ENCODE results near the gene TMEM168.
"Not testable (repeated sequence)": the region's sequence is repeated elsewhere in the genome, so short reads cannot be mapped to it uniquely, and the experiment has no call there.

The TMEM168 gene

DNA sequence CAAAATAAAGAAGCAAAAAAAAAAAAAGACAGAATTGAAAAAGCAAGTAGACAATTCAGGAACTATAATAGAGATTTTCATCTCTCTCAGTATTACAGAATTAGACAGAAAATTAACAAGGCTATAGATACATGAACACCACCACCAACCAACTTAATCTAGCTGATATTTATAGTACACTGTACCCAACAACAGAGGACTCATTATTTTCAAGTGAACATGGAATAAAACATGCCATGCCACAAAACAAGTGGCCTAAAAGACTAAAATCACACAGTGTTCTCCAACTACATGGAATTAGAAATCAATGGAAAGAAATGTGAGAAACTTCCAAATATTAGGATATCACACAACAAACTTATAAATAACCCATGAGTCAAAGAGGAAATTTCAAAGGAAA, 9.1 kb downstream of the TMEM168 start:
- no peak for DNase-seq (ENCODE audit: low read depth in 2 of 2, low spot score in 1 of 2)

DNA sequence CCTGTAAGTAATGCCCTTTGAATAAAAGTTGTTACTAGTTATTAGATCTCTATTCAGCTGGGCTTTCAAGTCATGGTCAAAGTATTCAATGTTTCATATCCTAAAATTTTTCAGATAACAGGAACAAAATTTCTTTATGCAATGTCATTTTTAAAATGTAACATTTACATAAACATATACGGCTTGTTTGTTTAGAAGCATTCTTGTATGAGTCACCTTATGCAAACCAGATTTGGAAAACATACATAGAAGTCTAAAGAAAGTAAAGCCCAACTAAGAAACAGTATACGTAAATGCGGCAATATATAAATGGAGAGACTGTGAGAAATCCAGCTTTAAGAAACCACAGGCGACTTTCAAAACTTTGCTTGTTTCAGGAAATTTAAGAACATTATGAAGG, 10.5 kb downstream of the TMEM168 start:
- DNase-seq (ENCODE audit: low read depth in 2 of 2, low spot score in 1 of 2) = no peak

DNA sequence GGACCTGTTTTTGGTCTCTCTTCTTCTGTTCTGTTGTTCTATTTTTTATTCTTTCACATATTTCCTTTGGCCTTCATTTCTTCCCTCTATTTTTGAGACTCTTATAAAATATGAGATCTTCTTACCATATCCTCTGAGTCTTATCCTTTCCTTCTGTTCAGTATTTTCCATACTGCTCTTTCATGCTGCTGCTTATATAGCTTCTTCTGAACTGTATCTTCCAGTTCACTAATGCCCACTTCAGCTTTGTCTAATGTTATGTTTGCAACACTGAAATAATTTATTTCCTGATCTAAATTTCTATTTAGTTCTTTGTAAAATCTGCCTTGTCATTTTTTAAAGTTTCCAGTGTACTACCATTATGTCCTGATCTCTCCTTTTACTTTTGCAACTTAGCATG, 12.8 kb downstream of the TMEM168 start:
- no peak for DNase-seq (ENCODE audit: low read depth in 2 of 2, low spot score in 1 of 2)

DNA sequence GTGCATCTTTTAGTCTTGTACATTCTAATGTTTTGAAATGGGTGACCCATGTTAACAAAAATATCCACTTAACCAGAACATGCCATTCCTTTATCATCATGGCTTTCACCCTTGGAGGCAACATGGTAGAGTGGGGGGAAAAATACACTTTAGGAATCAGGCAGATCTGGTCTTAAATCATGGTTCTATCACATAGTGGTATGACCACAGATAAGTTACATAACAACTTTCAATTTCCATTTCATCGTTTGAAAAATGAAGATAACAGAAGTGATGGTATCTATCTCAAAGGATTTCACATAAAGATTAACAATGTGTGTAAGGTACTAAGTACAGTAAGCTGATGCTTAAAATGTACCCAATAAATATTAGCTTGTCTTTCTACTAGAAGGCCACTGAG, 19.0 kb downstream of the TMEM168 start:
- DNase-seq (ENCODE audit: low read depth in 2 of 2, low spot score in 1 of 2) = no peak

DNA sequence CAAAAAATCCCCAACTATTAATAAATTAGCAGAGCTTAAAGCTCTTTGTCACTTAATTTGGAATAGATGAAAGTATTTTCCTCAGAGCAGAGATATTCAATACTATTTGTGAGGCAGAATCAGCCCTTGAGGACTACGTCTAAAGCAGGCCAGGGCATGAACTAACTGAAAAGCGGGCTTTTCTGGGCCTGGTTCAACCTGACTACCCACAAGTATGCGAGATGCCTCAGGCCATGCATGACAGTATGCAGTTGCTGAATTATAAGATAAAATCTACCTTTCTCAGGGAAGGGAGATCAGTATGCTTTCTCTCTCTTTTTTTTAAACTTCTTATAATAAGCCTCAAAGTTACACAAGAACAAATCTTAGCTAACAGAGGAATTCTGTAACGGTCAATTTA, 20.1 kb downstream of the TMEM168 start:
- DNase-seq (ENCODE audit: low read depth in 2 of 2, low spot score in 1 of 2) = no peak

DNA sequence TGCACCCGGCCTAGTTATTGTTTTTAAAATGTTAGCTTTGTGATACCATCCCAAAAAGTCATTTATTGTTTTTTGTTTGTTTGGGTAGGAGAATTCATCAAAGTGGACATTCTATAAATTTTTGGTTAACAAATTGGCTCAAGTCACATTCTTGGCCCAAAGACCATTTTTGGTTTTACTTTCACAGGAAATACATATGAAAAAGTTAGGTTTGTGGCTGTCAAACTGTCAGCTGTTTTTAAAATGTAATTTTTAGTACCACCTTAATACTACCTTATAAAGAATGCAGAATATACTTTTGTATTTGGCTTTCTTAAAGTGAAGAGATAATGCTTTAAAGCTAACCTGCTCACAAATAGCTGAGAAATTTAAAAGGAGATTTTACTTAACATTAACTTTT, 25.1 kb downstream of the TMEM168 start:
- DNase-seq (ENCODE audit: low read depth in 2 of 2, low spot score in 1 of 2) = no peak

DNA sequence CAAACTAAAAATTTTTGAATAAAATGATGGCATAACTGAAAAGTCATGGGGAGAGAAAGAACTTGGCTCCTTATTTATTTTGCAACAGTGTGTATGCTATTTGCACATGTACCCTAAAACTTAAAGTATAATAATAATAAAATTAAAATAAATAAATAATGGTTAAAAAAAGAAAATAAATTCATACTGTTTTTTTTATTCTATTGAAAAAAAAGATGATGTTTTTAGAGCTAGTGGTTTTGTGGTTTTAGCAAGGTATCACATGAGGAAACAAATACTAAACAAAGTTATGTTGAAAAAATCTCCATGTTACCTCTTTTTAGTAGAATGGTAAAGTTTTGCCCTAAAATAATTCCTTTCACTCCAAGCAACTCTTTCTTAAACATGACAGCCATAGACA, 26.2 kb downstream of the TMEM168 start:
- DNase-seq (ENCODE audit: low read depth in 2 of 2, low spot score in 1 of 2) = no peak

DNA sequence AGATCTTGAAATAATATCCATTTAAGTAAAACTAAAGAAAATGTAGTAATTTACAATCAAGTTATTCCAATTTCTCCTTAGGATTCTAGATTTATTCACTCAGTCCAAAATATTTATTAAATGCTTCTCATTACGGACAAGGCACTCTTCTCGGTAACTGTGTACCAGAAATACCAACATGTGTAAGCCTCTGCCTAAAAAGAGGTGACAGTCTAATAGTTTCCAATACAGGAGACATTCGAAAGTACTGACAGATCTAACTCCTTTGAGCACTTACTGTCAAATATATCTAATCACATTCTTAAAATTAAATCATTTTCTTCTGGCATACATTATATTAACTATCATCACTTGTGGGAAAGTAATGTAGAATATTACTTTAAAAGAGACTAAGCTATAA, 26.9 kb downstream of the TMEM168 start:
- no peak for DNase-seq (ENCODE audit: low read depth in 2 of 2, low spot score in 1 of 2)

DNA sequence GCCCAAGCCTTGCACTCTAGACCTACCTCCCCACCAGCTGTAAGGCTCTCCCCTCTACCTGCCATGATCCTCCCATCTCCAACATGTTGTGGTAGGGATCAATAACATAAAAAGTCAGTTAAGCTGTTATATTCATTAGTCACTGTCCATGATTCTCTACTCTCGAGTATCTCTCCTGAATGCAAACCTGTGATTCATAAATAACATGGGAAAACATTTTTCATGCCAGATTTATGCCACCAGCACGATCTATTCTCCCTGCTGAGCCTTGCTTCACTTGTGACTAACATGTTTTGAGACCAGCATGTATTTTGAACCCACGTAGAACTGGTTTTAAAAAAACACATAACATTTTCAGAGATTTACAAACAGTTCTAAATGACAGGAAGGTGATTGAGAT, 30.3 kb downstream of the TMEM168 start:
- DNase-seq (ENCODE audit: low read depth in 2 of 2, low spot score in 1 of 2) = no peak

DNA sequence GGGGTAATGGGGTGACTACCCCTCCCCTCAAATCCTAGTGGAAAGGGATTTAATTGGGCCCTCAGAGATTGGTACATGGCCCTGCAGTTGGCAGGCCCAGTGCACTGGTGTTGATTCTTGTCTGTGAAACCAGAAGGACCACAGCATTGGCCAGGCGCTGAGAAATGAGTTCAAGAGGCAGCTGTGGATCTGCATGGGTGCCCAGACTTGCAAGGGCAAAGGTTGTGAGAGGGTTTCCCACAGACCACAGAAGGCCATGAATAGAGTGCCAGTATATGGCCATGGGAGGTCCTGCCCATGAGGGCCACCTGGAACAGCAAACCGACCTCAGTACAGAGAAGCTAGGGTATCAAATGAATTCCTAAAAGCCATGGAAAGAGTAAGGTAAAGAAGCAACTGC, 32.9 kb downstream of the TMEM168 start:
- DNase-seq (ENCODE audit: low read depth in 2 of 2, low spot score in 1 of 2) = no peak

DNA sequence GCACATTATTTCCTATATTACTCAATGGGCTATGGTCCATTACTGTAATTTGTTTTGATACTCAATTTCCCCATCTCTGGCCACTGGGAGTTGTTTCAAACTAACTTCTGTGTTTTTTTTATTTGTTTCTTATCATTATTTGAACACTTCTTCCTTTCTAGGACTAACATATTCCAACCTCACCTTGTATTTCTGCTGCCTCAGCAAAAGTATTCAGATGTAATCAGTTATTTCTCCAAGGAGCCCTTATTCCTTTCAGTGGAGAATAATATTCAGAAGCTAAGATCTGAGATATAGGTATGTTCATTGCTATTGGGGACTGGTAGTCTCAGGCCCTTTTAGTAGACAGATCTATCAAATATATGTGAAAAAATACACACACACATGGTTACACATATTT, 36.9 kb downstream of the TMEM168 start:
- DNase-seq (ENCODE audit: low read depth in 2 of 2, low spot score in 1 of 2) = no peak

DNA sequence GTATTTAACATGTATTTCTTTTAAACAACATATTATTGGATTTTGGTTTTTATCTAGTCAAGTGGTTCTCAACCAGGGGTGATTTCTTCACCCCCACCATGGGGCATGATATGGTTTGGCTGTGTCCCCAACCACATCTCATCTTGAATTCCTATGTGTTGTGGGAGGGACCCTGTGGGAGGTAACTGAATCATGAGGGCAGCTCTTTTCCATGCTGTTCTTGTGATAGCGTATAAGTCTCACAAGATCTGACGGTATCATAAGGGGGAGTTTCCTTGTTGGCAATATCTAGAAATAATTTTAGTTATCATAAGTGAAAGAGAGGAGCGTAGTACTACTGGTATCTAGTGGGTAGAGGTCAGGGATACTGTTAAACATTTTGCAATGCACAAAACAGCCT, 37.6 kb downstream of the TMEM168 start:
- DNase-seq (ENCODE audit: low read depth in 2 of 2, low spot score in 1 of 2) = no peak

DNA sequence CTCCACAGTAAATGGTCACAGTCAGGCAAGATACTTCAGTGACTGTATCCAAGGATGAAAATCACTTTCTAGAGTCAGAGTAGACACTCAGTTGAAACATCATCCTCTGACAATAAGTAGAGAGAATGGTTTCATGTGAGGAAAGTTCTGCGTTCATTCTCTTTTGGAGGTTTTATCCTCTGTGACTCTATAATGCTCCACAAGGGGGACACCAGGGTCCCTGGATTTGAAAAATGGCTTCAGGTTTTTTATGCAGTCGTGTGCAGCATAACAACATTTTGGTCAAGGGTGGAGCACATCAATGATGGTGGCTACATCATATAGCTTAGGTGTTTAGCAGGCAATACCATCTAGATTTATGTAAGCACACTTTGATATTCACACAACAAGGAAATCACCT, 40.4 kb downstream of the TMEM168 start:
- DNase-seq (ENCODE audit: low read depth in 2 of 2, low spot score in 1 of 2) = no peak

DNA sequence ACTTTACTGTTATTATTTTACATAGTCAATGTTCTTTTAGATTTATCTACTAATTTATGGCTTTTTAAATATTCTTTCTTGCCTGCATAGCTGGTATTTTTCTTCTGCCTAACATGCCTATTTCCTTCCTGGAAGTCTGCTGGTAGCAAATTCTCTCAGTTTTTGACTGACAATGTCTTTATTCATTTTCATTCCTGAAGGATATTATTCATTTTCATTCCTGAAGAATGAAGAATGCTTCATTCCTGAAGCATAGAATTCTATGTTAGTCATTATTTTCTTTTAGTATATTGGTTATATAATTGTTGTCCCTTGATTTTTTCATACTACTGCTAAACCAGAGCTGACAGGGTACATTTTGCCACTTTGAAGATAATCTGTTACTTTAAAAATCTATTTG, 41.8 kb downstream of the TMEM168 start:
- DNase-seq (ENCODE audit: low read depth in 2 of 2, low spot score in 1 of 2) = no peak

DNA sequence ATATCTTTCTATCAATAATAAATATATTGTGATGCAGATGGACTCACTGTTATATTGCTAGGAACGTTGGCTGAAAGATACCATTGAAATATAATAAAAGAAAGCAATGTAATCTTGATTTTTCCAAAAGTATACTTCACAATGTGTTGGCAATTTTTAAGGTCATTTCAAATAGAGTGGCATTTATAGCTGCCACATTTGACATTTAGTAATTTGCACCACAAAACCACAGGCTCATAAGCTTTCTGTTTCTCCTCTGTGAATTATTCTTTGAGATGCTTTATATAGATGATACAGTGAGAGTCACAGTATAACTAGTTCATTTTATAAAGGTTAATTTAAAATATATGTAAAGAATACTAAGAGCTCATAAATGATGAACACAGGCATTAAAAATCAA, 44.6 kb downstream of the TMEM168 start:
- no peak for DNase-seq (ENCODE audit: low read depth in 2 of 2, low spot score in 1 of 2)

DNA sequence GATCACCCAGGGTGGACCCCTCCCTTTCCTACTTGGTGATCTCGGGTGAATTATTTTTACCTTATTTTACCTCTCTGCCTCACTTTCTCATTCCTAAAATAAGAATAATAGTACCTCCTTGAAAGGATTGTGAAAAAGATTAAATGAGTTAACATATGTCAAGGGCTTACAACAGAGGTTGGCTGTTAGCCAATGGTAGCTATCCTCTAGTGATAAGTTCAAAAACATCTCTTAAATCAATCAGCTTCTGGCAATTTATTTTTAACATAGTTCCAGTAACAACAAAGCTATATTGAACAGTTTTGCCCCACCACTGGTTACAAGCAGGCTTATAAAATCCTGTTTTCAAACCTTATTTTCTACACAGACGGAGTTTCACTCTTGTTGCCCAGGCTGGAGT, 45.4 kb downstream of the TMEM168 start:
- no peak for DNase-seq (ENCODE audit: low read depth in 2 of 2, low spot score in 1 of 2)

DNA sequence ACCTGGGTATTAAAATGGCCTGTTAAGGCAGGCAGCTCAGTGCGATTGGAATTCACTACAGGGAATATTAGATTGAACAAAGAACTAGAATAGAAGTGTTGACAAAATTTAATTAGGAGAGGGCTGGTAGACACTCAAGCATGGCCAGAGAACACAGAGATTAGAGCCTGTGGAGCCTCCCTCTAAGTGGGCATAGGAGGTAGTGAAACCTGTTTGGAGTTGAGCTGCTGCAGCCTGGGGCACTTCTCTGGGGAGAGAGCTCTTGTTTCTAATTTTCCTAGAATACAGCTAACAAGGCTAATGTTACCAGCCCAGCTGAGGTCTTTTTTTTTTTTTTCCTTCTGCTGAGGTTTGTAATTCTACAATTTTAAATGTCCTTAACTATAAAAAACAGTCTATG, 46.4 kb downstream of the TMEM168 start:
- DNase-seq (ENCODE audit: low read depth in 2 of 2, low spot score in 1 of 2) = no peak

DNA sequence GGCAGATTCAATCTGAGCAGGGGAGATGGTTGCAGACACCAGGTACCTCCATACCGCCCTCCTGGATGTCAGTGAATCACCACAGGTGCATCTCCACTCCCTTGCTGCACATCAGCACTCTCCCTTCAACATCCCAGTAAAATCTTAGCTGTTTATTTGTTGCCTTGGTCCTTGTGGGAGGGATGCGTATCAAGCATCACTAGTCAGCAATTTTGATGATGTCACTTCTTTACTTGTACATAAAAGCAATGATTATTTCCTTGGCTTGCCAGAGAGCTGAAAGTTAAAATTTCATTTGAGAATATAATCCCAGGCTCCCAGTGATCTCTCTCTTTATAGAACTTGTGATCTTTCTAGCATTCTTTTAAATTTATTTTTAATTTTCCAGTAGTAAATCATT, 49.5 kb downstream of the TMEM168 start:
- no peak for DNase-seq (ENCODE audit: low read depth in 2 of 2, low spot score in 1 of 2)

DNA sequence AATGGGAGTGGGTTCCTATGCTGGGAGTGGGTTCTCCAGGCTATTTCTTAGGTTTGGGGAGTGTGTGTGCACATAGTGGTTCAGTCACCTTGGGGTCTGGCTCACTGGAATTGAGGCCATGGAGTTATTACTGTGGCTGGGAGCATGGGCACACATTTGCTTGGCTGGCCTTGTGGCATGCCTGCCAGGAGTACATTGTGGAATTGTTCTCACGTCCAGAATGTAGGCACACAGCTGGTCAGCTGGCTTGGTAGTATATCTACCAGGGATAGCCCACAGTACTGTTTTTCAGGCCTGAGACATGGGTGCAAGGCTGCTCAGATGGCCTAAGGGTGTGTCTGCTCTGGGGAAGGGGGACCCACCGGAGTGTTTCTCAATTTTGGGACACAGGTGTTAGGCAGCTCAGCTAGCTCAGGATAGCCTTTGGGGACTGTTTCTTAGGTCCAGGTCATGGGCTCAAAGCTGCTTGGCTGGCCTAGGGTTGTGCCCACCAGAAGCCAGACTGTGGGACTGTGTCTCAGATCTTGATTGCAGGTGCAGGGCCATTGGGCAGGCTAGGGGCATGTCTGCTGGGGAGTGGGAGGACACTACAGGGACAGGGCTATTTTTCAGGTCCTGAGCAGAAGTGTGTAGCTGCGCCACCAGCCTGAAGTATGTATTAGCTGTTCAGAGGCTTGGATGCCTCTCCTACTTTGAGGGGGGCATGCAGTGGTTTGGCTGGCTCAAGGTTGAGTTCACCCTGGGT, 50.6 kb downstream of the TMEM168 start:
- DNase-seq (ENCODE audit: low read depth in 2 of 2, low spot score in 1 of 2) = no peak

DNA sequence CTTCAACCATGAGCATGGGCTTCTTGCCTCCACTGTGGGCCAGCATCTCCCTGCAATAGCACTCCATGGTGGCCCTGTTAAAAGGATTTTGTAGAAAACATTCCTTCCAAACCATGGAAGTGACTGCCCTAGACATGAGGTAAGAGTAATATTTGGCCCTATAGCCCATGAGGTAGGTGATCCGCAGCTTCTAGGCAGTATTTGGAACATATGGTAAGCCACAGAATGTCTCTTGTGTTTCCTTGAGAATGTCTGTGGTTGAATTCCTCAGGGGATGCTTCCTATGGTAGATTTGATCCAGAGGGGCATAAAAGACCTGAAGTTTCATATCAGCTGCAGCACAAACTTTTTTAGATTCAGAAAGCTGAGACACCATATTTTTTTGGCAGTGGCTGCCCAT, 54.9 kb downstream of the TMEM168 start:
- DNase-seq (ENCODE audit: low read depth in 2 of 2, low spot score in 1 of 2) = no peak

DNA sequence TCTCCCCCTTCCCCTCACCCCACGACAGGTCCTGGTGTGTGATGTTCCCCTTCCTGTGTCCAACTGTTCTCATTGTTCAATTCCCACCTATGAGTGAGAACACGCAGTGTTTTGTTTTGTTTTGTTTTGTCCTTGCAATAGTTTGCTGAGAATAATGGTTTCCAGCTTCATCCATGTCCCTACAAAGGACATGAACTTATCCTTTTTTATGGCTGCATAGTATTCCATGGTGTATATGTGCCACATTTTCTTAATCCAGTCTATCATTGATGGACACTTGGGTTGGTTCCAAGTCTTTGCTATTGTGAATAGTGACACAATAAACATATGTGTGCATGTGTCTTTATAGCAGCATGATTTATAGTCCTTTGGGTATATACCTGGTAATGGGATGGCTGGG, 58.9 kb downstream of the TMEM168 start:
- DNase-seq (ENCODE audit: low read depth in 2 of 2, low spot score in 1 of 2) = not testable (repeated sequence)

DNA sequence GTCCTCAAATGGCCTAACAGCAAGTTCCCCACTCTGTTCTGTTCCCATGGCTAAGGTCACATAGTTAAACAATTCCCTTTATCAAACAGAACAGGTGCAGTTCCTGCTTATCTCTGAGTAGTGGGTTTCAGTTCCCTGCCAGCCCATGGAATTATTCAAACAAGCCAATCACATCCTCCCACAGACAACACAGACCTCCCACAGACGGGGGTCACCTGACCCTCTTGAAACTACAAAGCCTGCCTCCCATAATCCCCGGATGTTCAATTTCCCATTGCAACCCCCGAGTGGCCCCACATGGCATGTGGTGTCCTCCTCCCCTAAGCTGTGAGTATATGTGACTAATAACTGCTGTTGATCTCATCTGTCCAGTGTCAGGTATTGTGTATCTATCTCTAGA, 64.1 kb downstream of the TMEM168 start:
- DNase-seq (ENCODE audit: low read depth in 2 of 2, low spot score in 1 of 2) = no peak

DNA sequence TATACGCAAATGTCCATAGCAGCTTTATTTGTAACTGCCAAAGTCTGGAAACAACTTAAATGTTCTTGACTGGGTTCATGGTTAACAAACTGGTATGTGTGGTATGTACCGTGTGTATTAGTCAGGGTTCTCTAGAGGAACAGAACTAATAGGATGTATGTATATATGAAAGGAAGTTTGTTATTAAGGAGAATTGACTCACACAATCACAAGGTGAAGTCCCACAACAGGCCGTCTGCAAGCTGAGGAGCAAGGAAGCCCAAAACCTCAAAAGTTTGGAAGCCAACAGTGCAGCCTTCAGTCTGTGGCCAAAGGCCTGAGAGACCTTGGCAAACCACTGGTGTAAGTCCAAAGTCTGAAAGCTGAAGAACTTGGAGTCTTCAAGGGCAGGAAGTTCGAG, 66.8 kb downstream of the TMEM168 start:
- DNase-seq (ENCODE audit: low read depth in 2 of 2, low spot score in 1 of 2) = no peak

DNA sequence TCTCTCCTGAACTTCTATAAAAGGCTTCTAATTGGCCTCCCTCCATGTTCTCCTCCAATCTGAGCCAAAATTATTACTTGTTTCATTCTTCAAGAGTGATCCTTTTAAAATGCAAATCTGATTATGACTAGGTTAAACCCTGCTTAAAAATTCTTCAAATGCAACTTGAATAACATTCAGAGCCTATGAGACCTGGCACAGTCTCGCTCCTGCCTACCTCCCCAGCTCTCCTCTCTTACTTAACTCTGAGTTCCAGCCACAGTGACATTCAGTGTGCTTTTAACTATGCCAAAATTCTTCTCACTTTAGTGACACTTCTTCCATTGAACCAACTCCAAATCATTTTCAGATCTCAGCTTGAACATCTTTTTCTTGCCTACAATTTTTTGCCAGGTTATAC, 68.8 kb downstream of the TMEM168 start:
- no peak for DNase-seq (ENCODE audit: low read depth in 2 of 2, low spot score in 1 of 2)
